Effector CD4-positive, alpha-beta T cell (primary cell): ENCODE results near the gene GSG1L2.

Experiments used
- DNase-seq: peaks from one replicate; pipeline ENCODE4 v3.0.0-alpha.2; 2020

GSG1L2 gene

DNA sequence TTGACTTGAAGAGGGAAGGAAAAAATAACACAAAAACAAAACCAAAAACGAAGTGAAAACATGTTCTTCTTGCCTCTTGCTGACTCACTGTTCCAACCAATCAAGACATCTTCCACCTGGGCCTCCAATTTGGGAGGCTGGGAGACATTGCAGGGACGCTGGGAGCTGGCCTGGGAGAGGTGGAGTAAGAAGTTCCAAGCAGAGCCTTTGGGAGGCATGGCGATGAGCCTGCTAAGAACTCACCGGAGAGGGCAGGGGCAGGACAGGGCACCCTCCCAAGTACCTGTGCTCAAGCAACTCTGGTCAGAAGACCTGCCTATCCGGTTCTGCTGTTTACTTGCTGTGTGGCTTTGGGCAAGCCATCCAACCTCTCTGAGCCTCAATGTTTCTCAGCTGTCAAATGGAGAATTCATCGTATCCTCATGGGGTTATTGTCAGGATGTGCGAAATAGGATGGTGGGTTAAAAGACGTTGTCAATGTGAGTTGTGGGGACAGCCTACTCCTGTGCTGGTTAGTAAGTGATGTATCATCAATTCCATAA lies 3.0 kb upstream of the GSG1L2 start:
- no peak for DNase-seq

GRCh38 chr17:9824094-9824493 lies 2.2 kb upstream of the GSG1L2 start:
- no peak for DNase-seq

DNA sequence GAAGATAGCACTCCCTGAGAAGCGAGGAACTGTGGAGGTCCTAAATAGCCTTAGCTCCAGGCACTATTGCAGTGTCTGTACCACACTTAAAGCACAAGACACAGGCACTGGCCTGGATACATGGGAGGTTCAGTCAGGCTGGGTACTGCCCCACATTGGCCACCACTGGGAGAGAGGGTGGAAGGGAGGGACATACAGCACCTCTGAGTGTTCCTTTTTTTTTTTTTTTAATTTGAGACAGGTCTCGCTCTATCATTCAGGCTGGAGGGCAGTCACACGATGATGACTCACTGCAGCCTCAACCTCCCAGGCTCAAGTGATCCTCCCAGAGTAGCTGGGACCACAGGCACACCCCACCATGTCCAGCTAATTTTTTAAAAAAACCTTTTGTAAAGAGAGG lies 1.4 kb downstream of the GSG1L2 start:
- no peak for DNase-seq

- DNase-seq: no peak
Measured at GRCh38 chr17:9818760-9819159, 3.1 kb downstream of the GSG1L2 start.

DNA sequence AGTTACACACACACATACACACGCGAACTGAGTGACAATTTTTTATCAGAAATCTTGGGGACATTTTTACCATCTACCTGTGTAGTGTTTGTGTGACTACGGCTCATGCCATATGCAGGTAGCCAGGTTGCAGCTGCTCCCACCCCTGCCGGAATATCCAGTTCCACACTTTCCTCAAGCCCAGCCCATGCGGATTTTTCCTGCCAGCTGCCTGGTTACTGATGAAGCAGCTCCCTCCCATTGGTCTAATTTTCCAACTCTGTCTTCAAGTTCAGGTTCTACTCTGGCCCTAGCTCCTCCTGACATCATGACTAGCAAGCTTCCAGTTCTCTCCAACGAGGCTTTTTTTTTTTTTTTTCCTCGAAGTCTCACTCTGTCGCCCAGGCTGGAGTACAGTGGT lies 4.8 kb downstream of the GSG1L2 start:
- DNase-seq: no peak

GRCh38 chr17:9816472-9816871 lies 5.4 kb downstream of the GSG1L2 start:
- no peak for DNase-seq

DNA sequence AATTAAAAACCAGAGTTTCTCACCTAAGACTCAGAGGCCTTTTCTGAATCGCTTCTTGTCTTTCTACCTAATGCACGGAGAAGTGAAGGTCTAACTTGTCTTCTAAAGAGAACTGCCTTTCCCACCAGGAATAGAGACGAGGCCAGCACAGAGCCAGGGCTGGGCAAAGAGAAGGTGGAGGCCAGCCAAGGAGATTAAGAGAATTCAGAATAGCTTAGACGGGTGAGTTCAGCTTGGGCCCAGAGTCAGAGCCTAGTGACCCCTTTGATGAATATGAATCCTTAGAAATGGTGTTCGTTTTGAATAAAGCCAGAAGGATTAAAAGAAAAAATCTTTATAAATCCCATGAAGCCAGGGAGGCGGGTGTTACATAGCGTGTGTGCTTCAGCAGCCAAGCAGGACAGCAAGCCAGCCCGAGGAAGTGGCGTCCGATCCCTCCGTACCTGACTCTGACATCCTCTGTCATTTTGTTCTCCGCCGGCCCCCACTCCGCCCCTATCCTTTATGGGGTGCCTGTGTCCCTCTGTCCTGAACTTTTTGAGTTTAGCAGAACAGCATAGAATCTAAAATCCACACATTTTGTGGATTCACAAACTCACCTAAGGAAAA lies 7.4 kb downstream of the GSG1L2 start:
- no peak for DNase-seq

GRCh38 chr17:9813166-9813565 lies 8.7 kb downstream of the GSG1L2 start:
- DNase-seq: no peak

DNA sequence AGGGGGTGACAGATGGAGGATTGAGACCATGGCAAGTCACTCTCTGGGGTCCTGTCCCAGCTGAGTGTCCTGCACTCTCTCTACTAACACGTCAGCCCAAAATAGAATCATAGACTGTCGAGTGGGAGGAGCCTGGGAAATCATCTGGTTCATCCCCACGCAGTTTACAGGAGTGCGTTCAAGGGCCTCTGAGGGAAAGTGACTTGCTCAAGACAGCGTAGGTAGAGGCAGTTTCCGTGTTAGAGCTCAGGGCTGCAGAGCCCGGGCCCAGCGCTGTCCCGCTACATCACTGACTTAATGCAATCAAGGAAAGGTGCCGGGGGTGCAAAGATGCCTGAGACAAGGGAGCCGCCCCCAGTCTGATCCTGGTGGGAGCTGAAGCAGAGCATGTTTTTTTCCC lies 10.3 kb downstream of the GSG1L2 start:
- no peak for DNase-seq

DNA sequence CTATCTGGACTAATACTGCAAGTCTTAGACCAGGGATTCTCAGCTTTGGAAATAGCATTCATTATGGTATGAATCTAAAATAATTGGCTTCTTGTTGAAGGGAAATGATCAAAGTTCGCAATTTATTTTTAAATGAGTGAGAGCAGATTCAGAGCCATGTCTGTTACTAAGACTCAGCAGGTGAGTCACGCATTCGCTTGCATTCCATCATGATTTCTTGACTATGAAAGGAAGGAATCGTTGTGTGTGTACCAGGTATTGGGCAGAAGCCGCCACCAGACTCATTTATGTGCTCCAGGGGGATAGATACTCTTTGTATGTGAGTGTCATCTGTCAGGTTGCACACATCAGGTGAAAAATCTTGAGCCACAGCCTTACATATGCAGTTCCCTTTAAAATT lies 10.8 kb downstream of the GSG1L2 start:
- DNase-seq: no peak

- no peak for DNase-seq
Measured at GRCh38 chr17:9810100-9810949, 11.6 kb downstream of the GSG1L2 start.

DNA sequence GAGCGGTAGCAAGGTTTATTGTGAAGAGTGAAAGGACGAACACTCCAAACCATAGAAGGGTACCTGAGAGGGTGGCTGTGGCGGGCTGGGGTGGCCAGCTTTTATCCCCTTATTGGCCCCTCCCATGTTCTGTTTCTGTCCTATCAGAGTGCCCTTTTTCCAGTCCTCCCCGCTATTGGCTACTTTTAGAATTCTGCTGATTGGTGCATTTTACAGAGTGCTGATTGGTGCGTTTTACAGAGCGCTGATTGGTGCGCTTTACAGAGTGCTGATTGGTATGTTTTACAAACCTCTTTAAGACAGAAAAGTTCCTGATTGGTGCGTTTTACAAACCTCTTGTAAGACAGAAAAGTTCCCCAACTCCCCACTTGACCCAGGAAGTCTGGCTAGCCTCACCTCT lies 12.5 kb downstream of the GSG1L2 start:
- no peak for DNase-seq

- DNase-seq: no peak
Measured at GRCh38 chr17:9806699-9807098, 15.2 kb downstream of the GSG1L2 start.

DNA sequence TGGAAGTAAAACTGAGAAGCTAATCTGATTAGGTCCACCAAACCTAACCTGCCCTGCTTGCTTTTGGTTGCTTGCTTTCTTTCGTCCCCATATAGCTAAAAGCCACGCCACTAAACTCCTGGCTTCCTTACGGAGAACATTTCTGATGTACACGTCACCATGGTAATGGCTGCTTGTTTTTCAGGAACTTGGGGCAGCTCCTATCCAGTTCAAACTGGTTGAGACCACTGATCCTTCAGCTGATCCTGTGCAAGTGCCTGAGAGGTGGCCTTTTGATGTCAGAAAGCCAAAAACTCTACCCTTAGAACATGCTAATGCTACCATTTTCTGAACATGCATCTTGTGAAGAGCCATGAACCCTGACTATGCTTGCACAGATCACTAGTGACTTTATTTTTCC lies 16.1 kb downstream of the GSG1L2 start:
- DNase-seq: no peak

DNA sequence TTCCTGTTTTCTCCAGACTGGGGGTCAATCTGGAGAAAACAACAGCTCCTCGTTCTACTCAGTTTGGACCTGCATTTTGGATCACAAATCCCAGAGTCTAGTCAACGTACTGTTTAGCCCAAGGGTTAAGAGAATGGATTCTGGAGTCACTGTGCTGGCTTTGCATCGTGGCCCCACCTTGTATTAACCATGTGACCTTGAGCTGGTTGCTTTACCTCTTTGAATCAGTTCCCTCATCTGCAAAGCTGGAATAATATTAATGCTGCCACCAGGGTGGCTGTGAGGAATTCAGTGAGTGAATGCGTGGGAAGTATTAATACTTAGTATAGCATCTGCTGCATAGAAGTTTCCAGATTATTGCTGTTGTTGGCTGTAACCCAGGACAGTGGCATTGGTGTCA lies 19.2 kb downstream of the GSG1L2 start:
- DNase-seq: no peak

DNA sequence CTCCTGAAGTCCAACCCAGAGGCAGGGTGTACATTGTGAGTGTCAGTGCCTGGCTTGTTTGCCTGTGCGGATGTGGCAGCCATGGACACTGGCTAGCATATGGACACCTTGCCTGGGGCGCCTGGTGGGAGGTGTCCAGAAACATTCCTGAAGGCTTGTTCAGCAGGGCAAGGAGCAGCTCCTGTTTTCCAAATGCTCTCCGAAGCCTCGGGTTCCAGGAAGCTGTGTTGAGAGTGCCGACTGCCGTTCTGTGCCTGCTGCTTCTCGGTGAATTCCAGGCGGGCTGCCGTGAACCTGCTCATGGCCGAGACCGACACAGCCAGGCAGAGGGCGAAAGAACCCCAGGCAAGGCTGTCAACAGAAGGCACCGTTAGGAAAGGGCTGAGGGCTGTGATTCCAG lies 19.6 kb downstream of the GSG1L2 start:
- no peak for DNase-seq

DNA sequence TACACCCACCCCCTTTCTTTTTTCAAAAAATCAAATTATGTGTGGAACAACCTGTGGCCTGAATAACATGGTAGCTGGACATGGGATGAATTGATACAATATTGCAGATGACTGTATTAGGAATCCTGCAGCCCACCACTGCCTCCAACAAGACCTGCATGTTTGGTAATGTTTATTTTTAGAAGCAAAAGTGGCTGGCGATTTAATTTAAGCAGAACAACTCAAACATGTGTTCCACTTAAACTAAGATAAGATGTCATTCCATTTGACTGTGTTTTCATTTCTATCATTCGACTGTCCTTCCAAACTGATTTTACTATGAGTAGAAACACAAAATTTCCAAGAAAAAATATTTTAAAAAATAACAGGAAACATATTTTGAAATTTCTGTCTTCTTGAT lies 20.4 kb downstream of the GSG1L2 start:
- no peak for DNase-seq

DNA sequence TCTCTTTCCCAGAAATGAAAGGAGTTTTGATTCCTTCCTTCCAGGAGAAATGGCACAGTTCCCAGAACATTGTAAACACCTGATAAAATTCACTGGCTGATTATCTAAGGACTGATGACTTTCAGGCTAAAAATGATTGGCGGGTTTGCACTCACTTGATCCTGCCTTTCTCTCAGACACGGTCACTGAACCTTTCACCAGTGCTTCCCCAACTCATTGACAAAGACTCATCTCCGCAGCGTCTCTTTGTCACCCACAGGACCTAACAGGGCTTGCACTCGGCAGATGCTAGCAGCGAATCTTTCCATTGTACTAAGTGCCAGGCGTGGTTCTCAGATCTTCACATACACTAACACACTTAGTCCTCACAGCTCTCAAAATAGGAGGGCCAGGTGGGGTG lies 23.2 kb downstream of the GSG1L2 start:
- no peak for DNase-seq

DNA sequence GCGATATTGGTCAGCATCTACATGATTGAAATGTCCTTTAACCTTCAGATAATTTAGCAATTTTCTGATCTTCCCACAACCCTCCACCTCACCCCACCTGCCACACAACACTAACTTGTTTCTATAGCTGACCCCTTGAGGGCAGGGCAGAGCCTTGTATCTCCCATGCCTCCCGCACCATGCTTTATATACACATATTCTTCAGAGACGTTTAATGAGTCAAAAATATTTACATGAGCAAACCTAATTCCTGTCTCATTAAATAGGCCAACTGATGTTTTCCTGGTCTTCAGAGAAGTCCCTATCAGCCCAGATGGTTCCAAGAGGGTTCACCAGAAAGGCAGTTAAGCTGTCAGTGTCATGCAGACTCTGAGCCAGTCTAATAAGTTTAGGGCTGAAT lies 23.9 kb downstream of the GSG1L2 start:
- DNase-seq: no peak

- no peak for DNase-seq
Measured at GRCh38 chr17:9792181-9792840, 29.6 kb downstream of the GSG1L2 start.

DNA sequence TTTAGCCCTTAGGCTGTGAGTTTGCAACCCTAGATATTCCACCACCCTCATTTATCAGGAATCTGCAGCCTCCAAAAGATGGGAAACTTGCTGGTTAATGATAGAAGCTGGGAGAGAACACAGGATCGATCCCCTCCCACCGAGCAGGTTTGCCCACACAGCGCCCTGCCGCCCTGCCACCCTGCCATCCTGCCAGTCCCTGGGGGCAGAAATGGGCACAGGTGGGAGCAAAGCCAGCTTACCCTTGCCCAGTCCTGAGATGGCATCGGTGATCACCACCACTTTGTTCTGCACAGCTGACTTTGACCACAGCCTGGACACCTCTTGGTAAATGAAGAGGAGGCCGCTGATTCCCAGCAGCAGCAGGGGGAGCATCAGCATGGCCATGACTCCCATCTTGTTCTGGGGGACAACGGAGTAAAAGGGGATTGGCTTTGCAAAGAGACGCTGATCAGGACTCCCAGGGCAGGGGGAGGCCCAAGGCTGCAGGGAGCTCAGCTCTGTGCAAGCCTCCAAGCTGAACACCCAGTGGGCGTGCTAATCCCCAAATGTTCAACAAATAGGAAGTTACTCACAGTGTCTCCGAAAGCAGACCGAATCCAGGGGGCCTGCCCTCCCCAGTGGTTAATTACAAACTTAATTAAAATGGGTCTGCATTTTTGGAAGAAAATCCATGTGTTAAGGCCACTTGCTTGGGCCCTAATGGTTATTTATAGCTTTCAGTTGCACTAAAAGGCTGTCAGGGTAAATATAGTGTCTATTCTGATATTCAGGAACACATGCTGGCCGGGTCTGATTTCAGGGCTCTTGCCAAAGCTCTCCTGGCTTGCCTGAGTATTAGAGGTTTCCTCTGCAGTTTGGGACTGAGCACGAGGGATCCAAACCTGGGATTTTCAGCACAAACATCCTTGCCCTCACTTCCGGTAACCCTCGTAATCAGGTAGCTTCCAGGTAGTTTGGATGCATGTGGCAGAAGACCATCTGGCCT lies 30.7 kb downstream of the GSG1L2 start, which contains the start of gene DHRS7C:
Gene DHRS7C, minus strand, starts transcription at position 704 of the 988 bp plus-strand sequence. Its CDS starts 308 bp downstream, at position 396.
- no peak for DNase-seq

DNA sequence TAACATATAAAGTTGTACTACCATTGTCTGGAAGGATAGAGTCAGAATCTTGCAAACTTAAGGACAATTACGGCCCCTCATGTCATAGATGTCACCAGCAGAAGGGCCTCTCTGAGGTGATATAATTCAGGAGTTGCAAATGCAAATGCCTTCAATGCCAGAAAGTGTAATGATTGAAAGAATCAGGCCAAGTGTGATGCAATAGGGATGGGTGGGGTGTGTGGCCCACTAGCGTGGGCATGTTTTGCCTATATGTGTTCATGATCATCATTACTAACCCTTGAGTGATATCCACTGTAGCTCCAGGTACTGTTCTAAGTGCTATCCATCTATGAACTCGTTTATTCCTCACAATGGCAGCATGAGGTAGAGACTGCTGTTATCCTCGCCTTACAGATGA lies 31.6 kb downstream of the GSG1L2 start:
- no peak for DNase-seq
